DMS 273 (cell line): ENCODE results near the gene NOS1AP.

Experiments used
- DNase-seq: peaks from one replicate; lab custom pipeline; 2025; ENCODE audit not compliant: unreplicated experiment; lab: John Stamatoyannopoulos, UW

Gene NOS1AP

DNA sequence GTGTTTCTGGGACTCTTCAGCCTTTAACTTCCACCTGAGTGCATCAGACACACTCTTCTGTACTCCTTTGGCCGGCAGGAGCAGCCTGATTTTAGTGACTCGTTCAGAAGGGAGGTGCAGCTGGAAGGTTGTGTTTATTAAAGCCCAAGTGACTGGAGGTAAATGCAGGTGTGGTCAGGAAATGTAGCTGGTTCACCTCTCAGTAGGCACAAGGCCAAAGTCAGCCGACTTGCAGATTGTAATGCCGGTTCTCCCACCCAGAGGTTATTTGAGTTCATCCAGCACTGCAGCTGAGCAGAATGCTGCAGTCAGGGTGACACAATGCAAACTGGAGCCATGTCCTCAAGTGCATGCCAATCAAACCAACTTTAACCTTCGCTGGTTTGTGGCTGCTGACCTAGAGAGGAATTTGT is 215.7 kb downstream of the NOS1AP start:
- peak; percentile 40 for DNase-seq

DNA sequence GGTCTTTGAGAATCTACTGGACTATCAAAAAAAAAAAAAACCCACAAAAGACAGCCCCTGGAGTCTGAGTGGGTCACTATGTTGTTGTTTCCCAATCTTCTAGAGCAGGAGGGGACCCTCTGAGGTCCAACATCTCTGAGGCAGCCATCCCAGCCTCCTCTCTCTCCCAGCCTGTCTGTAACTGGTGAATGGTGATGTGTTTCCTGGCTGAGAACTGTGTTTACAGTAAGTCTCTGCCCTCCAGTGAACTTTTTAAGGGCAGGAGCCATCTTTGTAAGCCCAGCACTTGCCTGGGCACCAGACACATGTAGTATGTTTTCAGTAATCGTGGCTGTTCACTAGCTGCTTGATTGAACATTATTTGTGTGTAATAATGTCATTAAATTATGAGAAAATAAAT is 221.5 kb downstream of the NOS1AP start:
- DNase-seq, result no peak

DNA sequence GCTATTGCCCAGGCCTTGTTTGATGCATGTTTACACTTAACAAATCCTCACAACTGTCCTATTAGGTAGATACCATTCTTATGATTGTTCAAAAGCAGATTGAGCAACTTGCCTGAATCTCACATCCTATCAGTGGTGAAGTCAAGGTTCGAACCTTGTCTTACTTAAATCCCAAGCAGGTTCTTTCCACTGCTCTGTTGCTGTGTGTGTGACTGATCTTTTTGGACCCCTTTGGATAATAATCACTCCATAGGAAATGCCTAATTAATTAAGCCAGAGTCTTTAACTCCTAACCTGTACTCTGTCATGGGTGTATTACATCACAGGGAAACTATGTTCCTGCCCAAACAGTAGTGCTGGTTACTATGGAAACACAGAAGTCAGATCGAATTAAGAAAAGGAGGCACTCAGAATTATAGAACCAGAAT is 222.9 kb downstream of the NOS1AP start:
- DNase-seq, result no peak

DNA sequence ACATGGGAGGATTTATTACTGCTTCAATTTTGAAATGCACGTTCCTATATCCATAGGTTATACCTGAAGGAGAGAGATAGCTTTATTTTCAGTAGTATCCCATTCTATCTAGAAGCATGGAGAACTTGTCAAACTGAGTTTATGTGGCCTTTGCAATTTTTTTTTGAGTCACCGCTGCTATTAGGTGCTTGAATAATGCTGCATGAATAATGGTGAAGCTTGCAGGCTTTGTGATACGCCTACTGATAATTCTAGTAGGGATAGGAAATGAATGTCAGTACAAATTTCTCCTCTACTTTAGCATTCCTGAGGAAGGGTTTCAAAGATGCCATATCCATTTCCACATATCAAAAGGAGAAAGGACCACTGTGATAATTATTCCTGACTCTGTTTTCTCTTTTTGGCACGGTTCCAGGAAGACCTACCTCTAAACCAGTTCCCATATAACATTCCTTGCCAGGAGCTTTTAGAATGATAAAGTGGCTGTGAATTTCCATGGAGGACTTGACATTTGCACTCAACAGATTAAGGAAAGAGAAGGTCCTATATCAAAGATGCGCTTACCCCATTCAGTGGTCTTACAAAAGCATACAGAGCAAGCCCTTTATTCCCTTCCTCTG is 223.7 kb downstream of the NOS1AP start:
- no peak for DNase-seq

DNA sequence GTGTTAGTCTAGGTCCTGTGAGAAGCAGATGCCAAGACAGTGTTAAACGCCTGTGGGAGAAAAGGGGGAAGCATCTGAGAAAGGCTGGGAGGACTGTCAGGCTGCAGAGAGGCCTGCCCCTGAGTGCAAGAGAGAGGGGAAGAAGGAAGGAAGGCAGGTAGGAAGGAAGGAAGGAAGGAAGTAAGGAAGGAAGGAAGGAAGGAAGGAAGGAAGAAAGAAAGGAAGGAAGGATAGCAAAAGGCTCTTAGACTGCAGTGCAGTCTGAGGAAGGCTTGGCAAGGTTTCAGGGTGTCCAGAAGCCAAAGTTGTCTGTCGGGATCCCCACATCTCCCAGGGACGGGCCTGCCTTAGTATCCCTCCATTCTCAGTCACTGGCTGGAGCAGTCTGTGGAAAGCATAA is 224.5 kb downstream of the NOS1AP start:
- no peak for DNase-seq

DNA sequence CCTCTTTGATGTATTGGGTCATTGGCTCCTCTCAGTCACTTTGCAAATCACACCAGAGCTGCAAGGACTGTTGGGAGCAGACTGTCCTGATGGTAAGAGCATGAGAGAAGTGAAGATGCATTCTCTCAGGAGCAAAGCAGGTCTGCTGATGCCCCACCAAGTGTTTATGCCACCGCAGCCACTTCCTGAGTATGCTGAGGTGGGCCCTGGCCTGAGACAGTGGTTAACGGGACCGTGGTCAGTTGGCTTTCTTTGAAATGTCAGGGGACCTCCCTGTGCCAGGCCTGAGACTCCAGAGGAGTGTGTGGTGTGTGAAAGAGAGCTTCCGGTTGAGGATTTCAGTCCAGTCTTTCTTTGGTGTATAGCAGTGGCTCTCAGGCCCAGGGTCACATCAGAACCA is 227.7 kb downstream of the NOS1AP start:
- no peak for DNase-seq

DNA sequence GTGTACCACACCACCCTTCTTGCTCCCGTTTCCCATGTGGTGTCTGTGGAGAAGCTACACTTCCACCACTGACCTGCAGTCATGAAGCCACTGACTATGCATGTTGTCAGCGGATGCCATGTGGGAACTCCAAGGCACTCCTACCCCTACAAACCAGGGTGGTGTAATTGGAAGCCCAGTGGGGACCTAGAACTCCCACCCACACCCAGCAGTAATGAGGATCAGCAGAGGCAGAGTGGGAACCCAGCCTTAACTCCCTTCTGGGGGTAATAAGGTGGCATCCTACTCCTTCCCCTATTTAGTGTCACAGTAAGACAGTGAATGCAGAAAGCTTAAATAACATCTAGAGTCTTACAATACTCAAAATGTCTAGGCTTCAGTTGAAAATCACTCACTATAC is 228.8 kb downstream of the NOS1AP start:
- DNase-seq, result no peak

DNA sequence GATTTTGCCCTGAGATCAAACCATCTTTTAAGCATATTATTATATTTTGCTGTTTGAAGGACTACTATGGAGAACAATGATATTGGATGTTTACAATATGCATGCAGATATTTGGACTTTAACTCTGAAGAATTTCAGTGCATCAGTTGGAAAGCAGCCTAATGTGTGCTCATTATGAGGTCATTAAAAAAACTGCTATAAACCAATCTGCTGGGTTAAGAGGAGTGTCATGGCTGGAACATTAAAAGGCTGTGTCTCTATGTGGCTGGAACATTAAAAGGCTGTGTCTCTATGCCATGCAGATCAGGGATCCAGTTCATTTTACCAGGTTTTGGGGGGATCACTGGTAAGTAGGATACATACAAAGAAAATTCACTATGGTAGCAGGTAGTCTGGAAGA is 229.5 kb downstream of the NOS1AP start:
- peak; percentile 24 for DNase-seq

DNA sequence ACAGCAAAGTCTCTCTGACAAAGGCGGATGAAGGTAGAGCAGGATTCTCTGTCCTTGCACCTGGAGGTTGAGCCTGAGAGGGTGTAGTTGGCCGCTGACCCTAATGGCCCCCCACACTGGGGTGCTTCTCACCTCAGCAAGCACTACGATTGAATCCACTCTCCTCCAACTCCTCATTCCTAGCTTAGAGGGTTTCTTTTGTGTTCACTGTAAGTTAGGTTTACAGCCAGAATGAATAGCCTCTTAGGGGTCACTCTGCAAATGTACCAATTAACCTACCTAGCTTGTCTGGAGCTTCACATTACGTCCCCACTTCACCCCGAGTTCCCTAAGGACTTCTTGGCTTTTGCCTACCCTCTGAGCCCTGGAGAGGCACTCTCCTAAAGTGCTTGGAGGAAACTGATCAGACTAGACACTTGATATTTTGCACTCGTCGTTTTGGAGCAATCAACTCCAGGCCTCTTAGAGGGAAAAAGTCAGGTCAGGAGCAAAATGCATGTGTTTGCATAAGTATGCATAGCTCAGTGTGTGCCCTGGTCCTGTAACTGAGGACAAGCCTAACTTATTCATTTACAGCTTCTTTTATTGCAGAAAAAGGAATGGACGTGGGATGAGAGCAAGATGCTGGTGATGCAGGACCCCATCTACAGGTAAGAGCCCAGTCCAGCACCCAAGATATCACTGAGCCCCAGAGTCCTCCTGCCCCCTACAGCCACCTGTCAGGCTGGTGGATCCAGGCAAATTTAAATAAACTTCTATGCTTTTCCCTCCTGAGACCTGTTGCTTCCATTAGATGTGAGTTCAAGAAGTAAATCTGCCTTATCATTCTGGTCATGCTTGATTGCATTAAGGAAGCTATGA is 230.8 kb downstream of the NOS1AP start:
- DNase-seq, result no peak

DNA sequence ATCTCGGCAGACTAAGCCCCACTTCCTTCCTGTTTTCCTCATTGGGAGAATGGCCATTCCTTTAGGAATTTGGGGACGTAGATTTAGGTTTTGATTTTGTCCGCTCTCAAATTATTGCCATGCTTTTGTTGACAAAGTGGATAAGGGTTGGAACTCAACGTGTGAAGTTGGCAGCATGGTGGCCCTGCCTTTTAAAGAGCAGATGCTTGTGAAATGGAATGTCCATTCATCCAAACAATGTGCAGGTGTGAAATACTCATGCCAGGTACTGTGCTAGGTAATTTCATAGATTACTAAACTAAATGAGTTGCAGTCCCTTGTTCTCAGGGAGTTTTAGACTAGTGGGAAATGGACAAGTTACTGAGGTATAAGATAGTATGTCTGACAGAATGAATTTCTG is 232.2 kb downstream of the NOS1AP start:
- DNase-seq, result no peak

DNA sequence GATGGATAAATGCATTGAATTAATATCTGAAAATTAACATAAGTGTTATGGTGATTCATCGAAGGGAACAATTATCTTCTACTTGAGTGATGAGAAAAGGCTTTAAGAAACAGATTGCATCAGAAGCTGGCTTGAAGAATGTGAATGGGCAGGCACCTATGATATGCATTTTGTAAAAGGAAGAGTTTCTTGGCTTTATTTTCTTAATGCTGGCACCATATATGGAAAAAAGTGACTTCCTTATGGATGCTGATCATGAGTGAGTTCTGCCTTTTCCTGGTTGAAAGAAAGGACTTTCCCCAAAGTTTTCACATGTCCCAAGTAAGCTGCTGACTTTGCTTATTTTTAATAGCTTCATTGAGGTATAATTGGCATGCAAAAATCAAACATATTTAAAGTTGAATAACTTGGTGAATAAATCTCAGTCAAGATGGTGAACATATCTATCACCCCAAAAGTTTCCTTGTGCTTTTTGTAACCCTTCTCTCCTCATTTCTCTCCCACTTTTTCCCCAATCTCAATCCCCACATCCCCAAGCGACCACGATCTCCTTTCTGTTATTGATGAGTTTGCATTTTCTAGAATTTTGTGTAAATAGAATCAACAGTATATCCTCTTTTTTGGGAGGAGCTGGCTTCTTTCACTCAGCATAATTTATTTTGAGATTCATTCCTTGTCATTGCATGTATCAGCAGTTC is 233.0 kb downstream of the NOS1AP start:
- DNase-seq, result no peak

DNA sequence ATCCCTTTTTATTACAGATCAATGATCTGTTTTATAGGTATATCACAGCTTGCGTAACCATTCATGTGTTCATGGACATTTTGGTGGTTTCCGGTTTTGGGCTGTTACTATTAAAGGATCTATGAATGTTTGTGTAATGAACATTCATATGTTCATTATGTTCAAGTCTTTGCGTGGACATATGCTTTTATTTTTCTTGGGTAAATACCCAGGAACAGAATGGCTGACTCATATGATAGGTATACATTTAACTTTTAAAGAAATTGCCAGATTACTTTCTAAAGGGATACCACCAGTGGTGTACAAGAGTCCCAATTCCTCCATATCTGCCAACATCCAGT is 233.5 kb downstream of the NOS1AP start:
- DNase-seq, result no peak

DNA sequence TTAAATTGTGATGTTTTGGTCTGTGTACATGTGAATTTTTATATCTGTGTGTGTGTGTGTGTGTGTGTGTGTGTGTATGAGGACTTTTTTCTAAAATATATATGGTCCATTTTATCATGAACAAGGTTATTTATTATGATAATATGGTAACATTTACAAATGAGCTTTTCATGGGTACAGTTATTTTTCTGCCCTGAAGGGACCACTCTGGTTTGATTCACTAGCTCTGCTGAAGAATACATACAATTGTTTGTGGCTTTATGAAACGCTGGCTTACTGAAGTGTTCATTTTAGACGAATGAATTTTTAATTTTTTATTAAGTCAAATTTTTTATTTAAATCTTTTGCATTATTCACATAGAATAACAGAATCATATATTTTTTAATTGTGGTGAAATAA is 235.2 kb downstream of the NOS1AP start:
- DNase-seq, result no peak

DNA sequence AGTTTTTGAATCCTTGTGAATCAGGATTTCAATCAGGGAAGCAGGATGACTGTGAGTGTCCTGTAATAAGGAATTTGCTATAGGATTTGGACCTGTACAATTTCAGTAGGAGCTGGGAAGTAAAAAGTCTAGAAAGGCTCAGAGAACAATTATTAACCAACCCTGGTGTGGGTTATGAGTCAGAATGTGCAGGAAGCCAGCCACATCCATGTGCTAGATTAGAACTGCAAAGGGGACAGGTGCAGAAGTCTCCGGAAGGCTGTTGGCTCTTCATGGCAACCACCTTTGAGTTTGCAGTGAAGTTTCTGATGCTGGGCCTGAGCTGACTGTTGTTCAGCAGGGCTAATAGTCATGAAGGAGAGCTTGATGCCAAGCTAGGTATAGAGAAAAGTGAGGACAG is 236.5 kb downstream of the NOS1AP start:
- no peak for DNase-seq

DNA sequence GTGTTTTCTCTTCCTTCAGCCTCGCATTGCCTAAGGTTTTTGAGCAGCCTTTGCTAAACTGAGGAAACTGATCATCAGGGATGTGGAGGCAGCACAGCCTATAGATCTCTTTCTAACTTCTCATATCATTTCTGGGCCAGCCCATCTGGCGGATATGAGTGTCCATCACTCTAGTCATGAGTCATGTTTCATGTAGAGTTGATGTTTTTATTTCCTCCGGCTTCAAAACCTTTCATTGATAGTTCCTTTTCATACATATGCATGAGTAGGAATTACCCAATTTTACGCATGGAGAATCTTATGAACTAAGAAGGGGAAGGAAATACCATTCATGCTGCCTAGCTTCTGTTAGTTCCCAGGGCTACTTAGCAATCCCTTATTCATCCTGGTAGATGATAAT is 240.8 kb downstream of the NOS1AP start:
- DNase-seq, result no peak

DNA sequence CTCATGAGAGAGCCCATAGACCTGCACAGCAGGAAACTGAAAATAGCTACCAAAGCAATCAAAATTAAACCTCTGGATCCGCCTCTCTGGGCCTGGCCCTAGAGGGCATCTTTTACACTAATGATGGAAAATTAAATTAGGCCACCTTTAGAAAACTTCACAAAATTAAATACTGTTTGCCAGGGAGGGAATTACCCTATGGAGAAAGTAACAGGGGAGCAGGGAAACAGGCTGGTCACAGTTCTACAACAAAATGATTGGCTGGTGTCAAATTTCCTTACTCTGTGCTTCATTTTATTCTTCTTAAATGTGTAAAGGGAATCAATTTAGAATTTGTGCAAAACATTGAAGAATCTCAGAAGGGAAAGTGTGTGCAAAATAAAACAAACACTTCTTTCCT is 244.7 kb downstream of the NOS1AP start:
- peak; percentile 6 for DNase-seq

DNA sequence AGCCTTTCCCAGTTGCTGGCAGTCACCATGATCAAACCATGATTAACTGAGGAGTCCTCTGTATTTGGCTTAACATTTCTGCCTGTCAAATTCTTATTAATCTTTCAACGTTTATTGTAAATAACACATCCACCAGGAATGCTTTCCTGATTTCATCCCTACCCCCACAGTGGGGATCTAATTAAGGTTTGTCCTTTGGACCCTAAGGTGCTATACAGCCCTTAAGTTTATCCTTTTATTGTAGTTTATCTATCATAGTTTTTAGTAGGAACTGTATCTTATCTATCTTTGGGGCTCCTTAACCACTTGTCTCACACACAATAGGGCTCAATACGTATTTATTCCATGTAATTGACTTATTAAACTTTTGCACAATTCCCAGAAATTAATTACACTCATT is 246.2 kb downstream of the NOS1AP start:
- no peak for DNase-seq

DNA sequence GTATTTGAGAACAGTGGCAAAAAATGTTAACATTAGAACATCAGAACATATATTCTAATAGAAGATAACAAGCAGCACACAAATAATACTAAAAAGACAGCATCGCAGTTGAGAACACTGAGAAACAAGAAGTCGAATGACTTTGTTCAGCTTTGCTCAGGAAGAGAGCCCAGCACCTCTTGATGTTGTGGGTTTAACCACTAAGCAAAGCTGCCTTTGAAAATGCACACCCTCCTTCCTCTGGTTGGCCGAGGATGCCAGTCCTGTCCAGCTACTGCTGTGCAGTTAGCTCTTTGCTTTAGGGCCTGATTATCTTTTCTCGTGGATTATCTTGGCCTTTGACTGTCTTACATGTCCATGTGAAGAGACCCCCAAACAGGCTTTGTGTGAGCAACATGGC is 246.7 kb downstream of the NOS1AP start:
- DNase-seq, result no peak

DNA sequence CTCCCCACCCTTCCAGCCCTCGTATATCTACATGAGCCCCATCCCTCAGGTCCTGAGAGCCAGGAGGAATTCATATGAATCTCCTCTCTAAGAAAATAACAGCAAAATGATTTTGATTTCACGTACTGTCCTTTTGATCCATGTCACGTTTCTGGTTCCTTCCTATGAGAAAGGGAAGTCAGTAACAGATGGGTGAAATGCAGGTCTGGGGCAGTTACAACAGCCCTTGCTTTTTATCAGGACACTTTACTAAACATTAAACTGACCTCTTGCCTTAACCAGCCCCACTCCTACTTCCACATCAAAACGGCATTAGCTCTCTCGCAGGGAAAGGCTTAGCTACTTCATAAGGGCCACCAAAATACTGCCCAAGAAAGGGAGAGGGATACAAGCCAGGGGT is 248.1 kb downstream of the NOS1AP start:
- DNase-seq, result no peak

DNA sequence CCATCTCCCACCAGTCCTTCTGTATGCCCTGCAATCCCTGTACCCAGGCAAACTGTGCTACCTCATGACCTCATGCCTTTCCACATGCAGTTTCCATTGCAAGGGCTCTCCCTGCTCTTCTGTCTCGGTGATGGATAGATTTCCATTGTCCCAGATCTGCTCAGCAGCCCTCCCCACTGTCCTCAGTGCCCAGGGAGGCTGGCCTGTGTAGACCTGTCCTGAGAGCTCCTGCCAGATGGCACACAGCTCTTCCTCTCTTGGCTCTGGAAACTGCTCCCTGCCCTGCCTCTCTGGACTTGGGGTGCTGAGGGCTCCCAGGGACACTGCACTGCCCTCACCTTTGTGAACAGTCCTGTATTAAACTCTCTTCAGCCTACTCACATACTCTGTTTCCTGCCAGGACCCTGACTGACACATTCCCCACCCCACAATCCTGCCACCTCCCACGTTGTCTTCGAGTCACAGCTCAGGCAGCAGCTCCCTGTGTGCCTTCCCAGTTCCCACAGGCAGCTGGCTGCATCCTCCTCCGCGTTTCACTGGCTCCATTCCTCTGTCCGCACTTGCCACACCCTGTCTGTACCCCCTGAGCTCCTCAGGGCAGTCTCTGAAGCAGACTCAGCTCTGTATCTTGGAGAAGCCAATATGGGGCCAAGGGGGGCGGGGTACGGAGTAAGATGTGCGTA is 250.1 kb downstream of the NOS1AP start:
- peak; percentile 67 for DNase-seq

DNA sequence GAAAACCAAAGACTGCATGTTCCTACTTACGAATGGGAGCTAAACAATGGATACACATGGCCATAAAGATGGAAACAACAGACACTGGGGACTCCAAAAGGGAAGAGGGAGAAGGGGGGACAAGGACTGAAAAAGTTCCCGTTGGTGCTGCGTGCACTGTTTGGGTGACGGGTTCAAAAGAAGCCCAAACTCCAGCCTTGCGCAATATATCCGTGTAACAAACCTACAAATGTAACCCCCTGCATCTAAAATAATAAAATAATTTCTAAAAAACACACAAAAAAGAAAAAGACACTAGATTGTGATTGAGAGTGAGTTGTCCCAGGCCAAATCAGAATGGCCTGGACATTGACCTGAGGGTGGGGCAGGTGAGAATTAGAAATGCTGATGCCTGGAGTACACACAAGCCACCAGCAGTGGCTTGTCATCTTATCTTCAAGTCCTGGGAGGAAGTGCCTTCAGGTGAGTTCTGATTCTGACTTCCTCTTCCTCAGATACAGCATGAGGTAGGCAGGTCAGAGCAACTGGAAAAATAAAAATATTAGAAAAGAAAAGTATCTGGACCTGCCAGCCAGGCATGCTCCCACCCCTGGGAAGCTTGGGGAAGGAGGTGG is 252.4 kb downstream of the NOS1AP start:
- no peak for DNase-seq
